DND-41 (cell line): ENCODE results near the gene DSTYK.

Experiments used
- EZH2 ChIP-seq: IDR thresholded peaks from 3 replicates; pipeline ENCODE4 v1.6.1; 2012; ENCODE audit warnings: borderline replicate concordance, low read depth, mild to moderate bottlenecking, moderate library complexity, low read length, inconsistent platforms; ENCODE audit not compliant: severe bottlenecking
- TF ChIP-seq, protein P1 (sequence below): IDR thresholded peaks from 2 replicates; pipeline ENCODE4 v1.5.1; 2012; ENCODE audit warnings: borderline replicate concordance, low read length, moderate library complexity, mild to moderate bottlenecking; ENCODE audit not compliant: poor library complexity, severe bottlenecking; ENCODE audit errors: extremely low read depth

GRCh38 chr1:205249651-205250050 lies 38.1 kb upstream of the DSTYK start:
- TF ChIP-seq, protein P1, sequence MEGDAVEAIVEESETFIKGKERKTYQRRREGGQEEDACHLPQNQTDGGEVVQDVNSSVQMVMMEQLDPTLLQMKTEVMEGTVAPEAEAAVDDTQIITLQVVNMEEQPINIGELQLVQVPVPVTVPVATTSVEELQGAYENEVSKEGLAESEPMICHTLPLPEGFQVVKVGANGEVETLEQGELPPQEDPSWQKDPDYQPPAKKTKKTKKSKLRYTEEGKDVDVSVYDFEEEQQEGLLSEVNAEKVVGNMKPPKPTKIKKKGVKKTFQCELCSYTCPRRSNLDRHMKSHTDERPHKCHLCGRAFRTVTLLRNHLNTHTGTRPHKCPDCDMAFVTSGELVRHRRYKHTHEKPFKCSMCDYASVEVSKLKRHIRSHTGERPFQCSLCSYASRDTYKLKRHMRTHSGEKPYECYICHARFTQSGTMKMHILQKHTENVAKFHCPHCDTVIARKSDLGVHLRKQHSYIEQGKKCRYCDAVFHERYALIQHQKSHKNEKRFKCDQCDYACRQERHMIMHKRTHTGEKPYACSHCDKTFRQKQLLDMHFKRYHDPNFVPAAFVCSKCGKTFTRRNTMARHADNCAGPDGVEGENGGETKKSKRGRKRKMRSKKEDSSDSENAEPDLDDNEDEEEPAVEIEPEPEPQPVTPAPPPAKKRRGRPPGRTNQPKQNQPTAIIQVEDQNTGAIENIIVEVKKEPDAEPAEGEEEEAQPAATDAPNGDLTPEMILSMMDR: no peak
- TF ChIP-seq EZH2: no peak
